Fibroblast of villous mesenchyme (primary cell): ENCODE data around the gene FBXO44. TPM values are rescaled to one million over a fixed set of nuclear protein-coding genes. Genes with fewer than 3 reads are reported as not detected.
"Not testable (repeated sequence)": the region's sequence is repeated elsewhere in the genome, so short reads cannot be mapped to it uniquely, and the experiment has no call there.

Source experiments
- DNase-seq: peaks from one replicate; pipeline ENCODE4 v3.0.0-alpha.2; 2010; ENCODE audit warnings: low read depth
- H3K4me3 ChIP-seq: 2 replicates; pipeline ENCODE4 v1.5.1; 2011; ENCODE audit warnings: low read depth, mild to moderate bottlenecking, low read length
- total RNA-seq: library from RNA; depleted of rRNA; stranded (reverse); fragments of >200 nt; gene quantifications from 2 replicates; pipeline ENCODE4 v1.2.3, GENCODE V29; 2012
- TF ChIP-seq, protein P1 (sequence below): IDR thresholded peaks from 2 replicates; pipeline ENCODE4 v1.5.1; 2012; ENCODE audit warnings: low read depth, mild to moderate bottlenecking, low read length; ENCODE audit not compliant: insufficient read depth

Gene FBXO44
- total RNA-seq, 1 donor, result 14.2 TPM

DNA sequence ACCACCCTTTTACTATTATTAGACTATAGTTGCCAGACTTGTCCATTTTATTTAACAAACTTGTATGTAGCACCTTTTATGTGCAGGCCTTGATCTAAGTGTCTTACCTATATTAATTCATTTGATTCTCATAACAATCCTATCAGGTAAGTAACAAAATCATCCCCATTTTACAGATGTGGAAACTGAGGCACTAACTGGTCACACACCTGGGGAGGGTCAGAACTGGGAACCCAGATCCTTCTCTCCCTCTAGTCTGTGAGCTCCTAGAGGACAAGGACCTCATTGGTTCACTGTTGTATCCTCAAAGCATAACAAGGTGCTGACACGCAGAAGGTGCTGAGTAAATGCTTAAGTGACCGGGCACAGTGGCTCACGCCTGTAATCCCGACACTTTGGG is 15.3 kb upstream of the FBXO44 start:
- no peak overlapping the region for H3K4me3 ChIP-seq
- TF ChIP-seq, protein P1, sequence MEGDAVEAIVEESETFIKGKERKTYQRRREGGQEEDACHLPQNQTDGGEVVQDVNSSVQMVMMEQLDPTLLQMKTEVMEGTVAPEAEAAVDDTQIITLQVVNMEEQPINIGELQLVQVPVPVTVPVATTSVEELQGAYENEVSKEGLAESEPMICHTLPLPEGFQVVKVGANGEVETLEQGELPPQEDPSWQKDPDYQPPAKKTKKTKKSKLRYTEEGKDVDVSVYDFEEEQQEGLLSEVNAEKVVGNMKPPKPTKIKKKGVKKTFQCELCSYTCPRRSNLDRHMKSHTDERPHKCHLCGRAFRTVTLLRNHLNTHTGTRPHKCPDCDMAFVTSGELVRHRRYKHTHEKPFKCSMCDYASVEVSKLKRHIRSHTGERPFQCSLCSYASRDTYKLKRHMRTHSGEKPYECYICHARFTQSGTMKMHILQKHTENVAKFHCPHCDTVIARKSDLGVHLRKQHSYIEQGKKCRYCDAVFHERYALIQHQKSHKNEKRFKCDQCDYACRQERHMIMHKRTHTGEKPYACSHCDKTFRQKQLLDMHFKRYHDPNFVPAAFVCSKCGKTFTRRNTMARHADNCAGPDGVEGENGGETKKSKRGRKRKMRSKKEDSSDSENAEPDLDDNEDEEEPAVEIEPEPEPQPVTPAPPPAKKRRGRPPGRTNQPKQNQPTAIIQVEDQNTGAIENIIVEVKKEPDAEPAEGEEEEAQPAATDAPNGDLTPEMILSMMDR, result no peak
- no peak for DNase-seq

DNA sequence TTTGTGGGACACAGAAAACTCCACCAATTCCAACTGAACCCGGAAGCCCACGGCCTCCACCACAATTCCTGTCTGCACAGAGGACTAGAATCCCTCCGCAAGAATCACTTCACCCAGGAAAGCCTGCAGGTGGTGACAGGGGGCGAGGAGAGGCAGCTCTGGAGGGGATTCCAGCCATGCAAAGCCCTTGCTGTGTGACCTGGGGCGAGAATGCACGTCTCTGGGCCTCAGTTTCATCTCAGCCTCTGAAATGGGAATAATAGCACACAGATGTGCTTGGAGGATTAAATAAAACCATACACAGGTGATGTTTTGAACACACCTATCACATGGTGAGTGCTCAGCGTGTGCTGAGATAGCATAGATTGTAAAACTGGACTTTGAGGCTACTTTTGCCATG is 14.6 kb upstream of the FBXO44 start:
- no peak overlapping the region for H3K4me3 ChIP-seq
- TF ChIP-seq, protein P1, result no peak
- no peak for DNase-seq

DNA sequence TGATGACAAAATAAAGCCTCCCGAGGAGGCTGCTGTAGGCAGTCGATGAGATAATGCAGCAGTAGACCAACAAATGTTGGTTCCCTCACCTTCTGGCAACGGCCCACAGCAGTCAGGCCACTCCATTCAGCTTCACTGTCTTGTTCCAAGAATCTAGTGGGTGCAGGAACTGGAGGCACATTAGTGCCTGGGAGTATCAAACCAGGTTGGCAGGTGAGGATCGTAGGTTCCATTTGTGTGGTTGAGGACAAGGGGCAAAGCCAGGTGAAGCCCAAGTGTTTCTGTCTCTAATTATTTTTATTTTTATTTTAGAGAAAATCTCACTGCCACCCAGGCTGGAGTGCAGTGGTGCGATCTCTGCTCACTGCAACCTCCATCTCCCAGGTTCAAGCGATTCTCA is 13.7 kb upstream of the FBXO44 start:
- DNase-seq, result no peak
- H3K4me3 ChIP-seq, result no peak overlapping the region
- TF ChIP-seq, protein P1, result no peak

DNA sequence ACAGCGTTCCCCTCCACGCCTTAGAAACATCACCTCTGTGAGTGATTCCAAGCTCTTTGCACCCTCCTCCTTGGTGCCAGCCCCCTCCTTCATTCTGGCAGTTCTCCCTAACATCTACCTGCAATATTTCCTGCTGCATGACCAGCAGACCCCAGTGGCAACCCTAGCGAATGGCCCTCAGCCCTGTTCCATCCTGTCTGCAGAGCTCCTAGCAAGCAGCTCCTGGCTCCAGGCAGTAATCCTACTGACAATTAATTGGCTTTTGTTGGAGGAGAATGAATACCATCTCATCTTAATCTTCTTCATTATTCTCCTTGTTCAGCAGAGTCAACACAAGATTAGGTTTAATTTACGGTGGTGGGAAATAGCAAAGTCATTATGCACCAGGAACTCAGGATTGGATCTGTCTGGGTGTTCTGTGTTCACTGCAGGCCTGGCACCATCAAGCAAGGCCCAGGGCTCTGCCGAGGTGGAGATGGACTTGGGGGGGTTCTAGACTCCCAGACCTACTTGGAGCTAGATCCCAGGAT is 12.8 kb upstream of the FBXO44 start:
- no peak for DNase-seq

DNA sequence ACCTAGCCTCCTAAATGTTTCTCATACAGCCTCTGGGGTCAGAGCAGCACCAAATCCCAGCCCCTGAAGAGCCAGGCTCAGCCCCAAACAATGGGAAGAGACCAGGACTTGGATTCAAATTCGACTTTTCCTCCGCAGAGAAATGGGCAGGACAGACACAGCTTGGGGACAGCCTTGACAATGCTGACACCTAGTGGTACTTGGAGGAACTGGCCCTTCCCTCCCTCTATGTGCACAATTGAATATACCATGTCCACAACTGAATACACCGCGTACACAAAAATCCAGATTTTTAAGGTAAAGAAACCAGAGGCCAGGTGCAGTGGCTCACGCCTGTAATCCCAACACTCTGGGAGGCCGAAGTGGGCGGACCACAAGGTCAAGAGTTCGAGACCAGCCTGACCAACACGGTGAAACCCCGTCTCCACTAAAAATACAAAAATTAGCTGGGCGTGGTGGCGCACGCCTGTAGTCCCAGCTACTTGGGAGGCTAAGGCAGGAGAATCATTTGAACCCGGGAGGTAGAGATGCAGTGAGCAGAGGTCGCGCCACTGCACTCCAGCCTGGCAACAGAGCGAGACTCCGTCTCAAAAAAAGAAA is 12.2 kb upstream of the FBXO44 start:
- H3K4me3 ChIP-seq, result not testable (repeated sequence)
- peak; percentile 57 for DNase-seq
- TF ChIP-seq, protein P1, result peak; percentile 98

More for the DNA sequence above, 12.8 kb upstream of the FBXO44 start:
- TF ChIP-seq, protein P1, result no peak
- H3K4me3 ChIP-seq, result no peak overlapping the region

DNA sequence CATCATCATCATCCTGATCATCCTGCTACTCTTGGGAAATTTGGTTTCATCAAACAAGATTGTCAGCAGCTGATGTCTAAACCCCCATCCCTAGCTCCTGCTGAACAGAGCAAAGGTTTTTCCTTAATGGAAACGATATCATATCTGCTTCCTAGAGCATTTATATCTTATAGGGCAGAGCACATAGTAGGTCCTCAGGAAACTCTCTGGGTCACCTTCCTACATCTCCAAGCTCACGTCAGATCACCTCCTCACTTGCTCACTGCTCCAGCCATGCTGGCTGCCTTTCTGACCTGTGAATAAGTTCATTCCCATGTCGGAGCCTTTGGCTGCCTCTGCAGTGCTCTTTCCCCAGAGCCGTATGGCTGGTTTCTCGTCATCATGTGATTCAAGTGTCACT is 10.9 kb upstream of the FBXO44 start:
- no peak for DNase-seq
- TF ChIP-seq, protein P1, result no peak
- H3K4me3 ChIP-seq, result no peak overlapping the region

DNA sequence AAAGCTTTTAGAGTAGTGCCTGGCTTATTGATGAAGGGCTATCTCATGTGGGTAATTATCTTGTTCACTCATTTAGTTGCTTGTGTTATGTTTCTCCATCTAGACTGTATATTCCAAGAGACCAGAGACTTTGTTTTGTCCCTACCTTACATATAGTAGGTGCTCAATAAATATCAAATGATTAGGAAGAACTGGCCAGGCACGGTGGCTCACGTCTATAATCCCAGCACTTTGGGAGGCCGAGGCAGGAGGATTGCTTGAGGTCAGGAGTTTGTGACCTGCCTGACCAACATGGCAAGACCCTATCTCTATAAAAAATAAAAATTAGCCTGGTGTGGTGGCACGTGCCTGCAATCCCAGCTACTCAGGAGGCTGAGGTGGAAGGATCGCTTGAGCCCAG is 9.4 kb upstream of the FBXO44 start:
- TF ChIP-seq, protein P1, result no peak
- no peak overlapping the region for H3K4me3 ChIP-seq
- DNase-seq, result no peak
